GM23338 (cell line): ENCODE measurements around the gene DGKG. TPM values are rescaled to one million over a fixed set of nuclear protein-coding genes. Genes with fewer than 3 reads are reported as not detected.

Experiments
- ATAC-seq: fragments of 200-7000 bp; cut with Tn5 transposase; 3 replicates; pipeline ENCODE4 v1.9.1; 2020
- DNase-seq: peaks from one replicate; pipeline ENCODE4 v3.0.0-alpha.2; 2015; ENCODE audit warnings: low spot score
- H2AFZ ChIP-seq: fragments of 200-600 bp; sonication (generic); 2 replicates; pipeline ENCODE4 v1.8.0; 2016; ENCODE audit warnings: antibody characterized with exemption, mild to moderate bottlenecking, moderate library complexity
- H3F3A ChIP-seq: fragments of 200-600 bp; sonication (generic); replicated peaks from 2 replicates; pipeline ENCODE4 v1.8.0; 2017; ENCODE audit warnings: antibody characterized with exemption, mixed run types, low read depth
- H3K27ac ChIP-seq: fragments of 200-600 bp; sonication (generic); 2 replicates; pipeline ENCODE4 v1.6.1; 2016; ENCODE audit warnings: low read depth
- H3K27me3 ChIP-seq: fragments of 200-600 bp; sonication (generic); 2 replicates; pipeline ENCODE4 v1.8.0; 2016; ENCODE audit warnings: mild to moderate bottlenecking, mixed run types, moderate library complexity; ENCODE audit not compliant: insufficient read depth
- H3K36me3 ChIP-seq: fragments of 200-600 bp; sonication (generic); 2 replicates; pipeline ENCODE4 v1.8.0; 2016; ENCODE audit warnings: mild to moderate bottlenecking; ENCODE audit not compliant: insufficient read depth
- H3K4me1 ChIP-seq: fragments of 200-600 bp; sonication (generic); 2 replicates; pipeline ENCODE4 v1.8.0; 2016; ENCODE audit warnings: mild to moderate bottlenecking, moderate library complexity; ENCODE audit not compliant: insufficient read depth
- H3K4me2 ChIP-seq: fragments of 200-600 bp; sonication (generic); 2 replicates; pipeline ENCODE4 v1.7.1; 2017; ENCODE audit warnings: mixed run types
- H3K4me3 ChIP-seq: fragments of 200-600 bp; sonication (generic); 2 replicates; pipeline ENCODE4 v1.6.1; 2016; ENCODE audit warnings: mixed run types
- H3K79me2 ChIP-seq: fragments of 200-600 bp; sonication (generic); replicated peaks from 2 replicates; pipeline ENCODE4 v1.8.0; 2017; ENCODE audit warnings: mild to moderate bottlenecking; ENCODE audit not compliant: insufficient read depth
- H3K9me2 ChIP-seq: fragments of 200-600 bp; sonication (generic); 2 replicates; pipeline ENCODE4 v1.8.0; 2017; ENCODE audit not compliant: insufficient read depth
- H4K20me1 ChIP-seq: fragments of 200-600 bp; sonication (generic); replicated peaks from 2 replicates; pipeline ENCODE4 v1.8.0; 2017; ENCODE audit warnings: mild to moderate bottlenecking; ENCODE audit not compliant: insufficient read depth
- H3K27ac Mint-ChIP-seq: 2 replicates; pipeline ENCODE4 v1.8.0; 2020; ENCODE audit warnings: inconsistent platforms, mild to moderate bottlenecking, moderate library complexity, mixed read lengths
- H3K27me3 Mint-ChIP-seq: 3 replicates; pipeline ENCODE4 v1.8.0; 2022; ENCODE audit warnings: low read depth, mild to moderate bottlenecking, moderate library complexity, mixed read lengths, inconsistent platforms; ENCODE audit not compliant: insufficient read depth, poor library complexity
- H3K36me3 Mint-ChIP-seq: 3 replicates; pipeline ENCODE4 v1.8.0; 2021; ENCODE audit warnings: low read depth, mild to moderate bottlenecking, inconsistent platforms, moderate library complexity, mixed read lengths
- H3K4me1 Mint-ChIP-seq: 3 replicates; pipeline ENCODE4 v1.8.0; 2020; ENCODE audit warnings: mild to moderate bottlenecking, inconsistent platforms, mixed read lengths
- H3K4me3 Mint-ChIP-seq: 3 replicates; pipeline ENCODE4 v1.8.0; 2021; ENCODE audit warnings: moderate library complexity, mild to moderate bottlenecking, inconsistent platforms, mixed read lengths
- H3K9me3 Mint-ChIP-seq: 3 replicates; pipeline ENCODE4 v1.8.0; 2020; ENCODE audit warnings: moderate library complexity, mild to moderate bottlenecking, inconsistent platforms, mixed read lengths
- CREB1 ChIP-seq: fragments of 250-450 bp; sonication (Bioruptor Pico); IDR thresholded peaks from 2 replicates; pipeline ENCODE4 v1.5.0; 2020; ENCODE audit warnings: low read depth, mild to moderate bottlenecking, moderate library complexity
- ETS1 ChIP-seq: IDR thresholded peaks from 2 replicates; pipeline ENCODE4 v1.6.1; 2016; ENCODE audit warnings: antibody characterized with exemption
- EZH2 ChIP-seq: fragments of 200-600 bp; sonication (generic); IDR thresholded peaks from one replicate; pipeline ENCODE4 v1.8.0; 2017; ENCODE audit warnings: antibody characterized with exemption, mild to moderate bottlenecking, low read depth; ENCODE audit not compliant: unreplicated experiment
- JUNB ChIP-seq: IDR thresholded peaks from one replicate; pipeline ENCODE4 v1.6.1; 2016; ENCODE audit warnings: antibody characterized with exemption; ENCODE audit not compliant: unreplicated experiment
- REST ChIP-seq: IDR thresholded peaks from one replicate; pipeline ENCODE4 v1.6.1; 2018; ENCODE audit warnings: antibody characterized with exemption; ENCODE audit not compliant: unreplicated experiment
- STAT1 ChIP-seq: IDR thresholded peaks from one replicate; pipeline ENCODE4 v1.6.1; 2016; ENCODE audit warnings: antibody characterized with exemption; ENCODE audit not compliant: unreplicated experiment
- ZNF114 ChIP-seq: fragments of 250-450 bp; sonication (Bioruptor Pico); IDR thresholded peaks from 2 replicates; pipeline ENCODE4 v1.5.0; 2020; ENCODE audit warnings: mild to moderate bottlenecking, moderate library complexity
- ZNF331 ChIP-seq: fragments of 250-450 bp; sonication (Bioruptor Pico); IDR thresholded peaks from 2 replicates; pipeline ENCODE4 v1.5.0; 2020; ENCODE audit warnings: low read depth, mild to moderate bottlenecking, moderate library complexity
- polyA plus RNA-seq: library from polyadenylated mRNA; unstranded; fragments of >200 nt; fragmentation: Nextera tagmentation; extraction: Ambion mirVana; gene quantifications from 2 replicates; pipeline ENCODE4 v1.2.1, GENCODE V29; 2016
- total RNA-seq: library from RNA; depleted of rRNA; stranded (reverse); fragments of >200 nt; shearing (Covaris generic); gene quantifications from 2 replicates; pipeline ENCODE4 v1.2.3, GENCODE V29; 2014
- TF ChIP-seq, protein P1 (sequence below), 2 experiments: fragments of 200-600 bp in 1 of 2; sonication (generic) in 1 of 2; conservative IDR thresholded peaks; 2 replicates each; pipeline versions ENCODE4 v1.5.1 to v1.6.1; 2016 to 2017; ENCODE audit warnings: antibody characterized with exemption in 2 of 2, low read depth in 2 of 2, mild to moderate bottlenecking in 2 of 2, moderate library complexity in 1 of 2
- TF ChIP-seq, protein P2 (sequence below): fragments of 250-450 bp; sonication (Bioruptor Pico); IDR thresholded peaks from 2 replicates; pipeline ENCODE4 v1.5.0; 2020; ENCODE audit warnings: mild to moderate bottlenecking, moderate library complexity

Gene DGKG
- total and polyA plus RNA-seq, 2 experiments from 2014 or later, result 0.14 to 0.31 TPM

GRCh38 chr3:186154641-186155040 is 207.4 kb downstream of the DGKG start (continued):
- no peak for TF ChIP-seq REST
- TF ChIP-seq ZNF331, result no peak
- TF ChIP-seq CREB1 (CRISPR knock-in tag), result no peak

GRCh38 chr3:186152889-186153292 is 209.1 kb downstream of the DGKG start:
- Histone ChIP-seq H3K36me3 (no peaks in the 10 kb centered on the region), H3K4me2 (no peak overlapping the region), H3K9me2 (no peaks in the 10 kb centered on the region), H3K4me1 (no peaks in the 10 kb centered on the region), H3K4me3 (no peak overlapping the region), H3K27me3 (no peaks in the 10 kb centered on the region), H3K27ac (no peak overlapping the region), H3F3A (no peaks in the 10 kb centered on the region), H3K79me2 (no peaks in the 10 kb centered on the region), H2AFZ (no peak overlapping the region), H4K20me1 (no peaks in the 10 kb centered on the region)
- Mint-ChIP-seq H3K27ac (no peak overlapping the region), H3K36me3 (no peaks in the 10 kb centered on the region), H3K4me3 (no peak overlapping the region), H3K4me1 (peaks cover 10% of the 10 kb centered on the region; the same call in 2 of the 3 replicates), H3K9me3 (no peaks in the 10 kb centered on the region), H3K27me3 (peaks cover 8% of the 10 kb centered on the region)
- no peak for ATAC-seq
- DNase-seq, result no peak
- TF ChIP-seq, protein P1, sequence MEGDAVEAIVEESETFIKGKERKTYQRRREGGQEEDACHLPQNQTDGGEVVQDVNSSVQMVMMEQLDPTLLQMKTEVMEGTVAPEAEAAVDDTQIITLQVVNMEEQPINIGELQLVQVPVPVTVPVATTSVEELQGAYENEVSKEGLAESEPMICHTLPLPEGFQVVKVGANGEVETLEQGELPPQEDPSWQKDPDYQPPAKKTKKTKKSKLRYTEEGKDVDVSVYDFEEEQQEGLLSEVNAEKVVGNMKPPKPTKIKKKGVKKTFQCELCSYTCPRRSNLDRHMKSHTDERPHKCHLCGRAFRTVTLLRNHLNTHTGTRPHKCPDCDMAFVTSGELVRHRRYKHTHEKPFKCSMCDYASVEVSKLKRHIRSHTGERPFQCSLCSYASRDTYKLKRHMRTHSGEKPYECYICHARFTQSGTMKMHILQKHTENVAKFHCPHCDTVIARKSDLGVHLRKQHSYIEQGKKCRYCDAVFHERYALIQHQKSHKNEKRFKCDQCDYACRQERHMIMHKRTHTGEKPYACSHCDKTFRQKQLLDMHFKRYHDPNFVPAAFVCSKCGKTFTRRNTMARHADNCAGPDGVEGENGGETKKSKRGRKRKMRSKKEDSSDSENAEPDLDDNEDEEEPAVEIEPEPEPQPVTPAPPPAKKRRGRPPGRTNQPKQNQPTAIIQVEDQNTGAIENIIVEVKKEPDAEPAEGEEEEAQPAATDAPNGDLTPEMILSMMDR (conservative IDR thresholded peaks at IDR 0.05; ENCODE audit: low read depth in 2 of 2), result no peak
- TF ChIP-seq CREB1 (CRISPR knock-in tag) (no peak), ETS1 (no peak), STAT1 (no peak), ZNF331 (no peak), ZNF114 (CRISPR knock-in tag) (no peak), EZH2 (no peak), JUNB (no peak)
- TF ChIP-seq, protein P2, sequence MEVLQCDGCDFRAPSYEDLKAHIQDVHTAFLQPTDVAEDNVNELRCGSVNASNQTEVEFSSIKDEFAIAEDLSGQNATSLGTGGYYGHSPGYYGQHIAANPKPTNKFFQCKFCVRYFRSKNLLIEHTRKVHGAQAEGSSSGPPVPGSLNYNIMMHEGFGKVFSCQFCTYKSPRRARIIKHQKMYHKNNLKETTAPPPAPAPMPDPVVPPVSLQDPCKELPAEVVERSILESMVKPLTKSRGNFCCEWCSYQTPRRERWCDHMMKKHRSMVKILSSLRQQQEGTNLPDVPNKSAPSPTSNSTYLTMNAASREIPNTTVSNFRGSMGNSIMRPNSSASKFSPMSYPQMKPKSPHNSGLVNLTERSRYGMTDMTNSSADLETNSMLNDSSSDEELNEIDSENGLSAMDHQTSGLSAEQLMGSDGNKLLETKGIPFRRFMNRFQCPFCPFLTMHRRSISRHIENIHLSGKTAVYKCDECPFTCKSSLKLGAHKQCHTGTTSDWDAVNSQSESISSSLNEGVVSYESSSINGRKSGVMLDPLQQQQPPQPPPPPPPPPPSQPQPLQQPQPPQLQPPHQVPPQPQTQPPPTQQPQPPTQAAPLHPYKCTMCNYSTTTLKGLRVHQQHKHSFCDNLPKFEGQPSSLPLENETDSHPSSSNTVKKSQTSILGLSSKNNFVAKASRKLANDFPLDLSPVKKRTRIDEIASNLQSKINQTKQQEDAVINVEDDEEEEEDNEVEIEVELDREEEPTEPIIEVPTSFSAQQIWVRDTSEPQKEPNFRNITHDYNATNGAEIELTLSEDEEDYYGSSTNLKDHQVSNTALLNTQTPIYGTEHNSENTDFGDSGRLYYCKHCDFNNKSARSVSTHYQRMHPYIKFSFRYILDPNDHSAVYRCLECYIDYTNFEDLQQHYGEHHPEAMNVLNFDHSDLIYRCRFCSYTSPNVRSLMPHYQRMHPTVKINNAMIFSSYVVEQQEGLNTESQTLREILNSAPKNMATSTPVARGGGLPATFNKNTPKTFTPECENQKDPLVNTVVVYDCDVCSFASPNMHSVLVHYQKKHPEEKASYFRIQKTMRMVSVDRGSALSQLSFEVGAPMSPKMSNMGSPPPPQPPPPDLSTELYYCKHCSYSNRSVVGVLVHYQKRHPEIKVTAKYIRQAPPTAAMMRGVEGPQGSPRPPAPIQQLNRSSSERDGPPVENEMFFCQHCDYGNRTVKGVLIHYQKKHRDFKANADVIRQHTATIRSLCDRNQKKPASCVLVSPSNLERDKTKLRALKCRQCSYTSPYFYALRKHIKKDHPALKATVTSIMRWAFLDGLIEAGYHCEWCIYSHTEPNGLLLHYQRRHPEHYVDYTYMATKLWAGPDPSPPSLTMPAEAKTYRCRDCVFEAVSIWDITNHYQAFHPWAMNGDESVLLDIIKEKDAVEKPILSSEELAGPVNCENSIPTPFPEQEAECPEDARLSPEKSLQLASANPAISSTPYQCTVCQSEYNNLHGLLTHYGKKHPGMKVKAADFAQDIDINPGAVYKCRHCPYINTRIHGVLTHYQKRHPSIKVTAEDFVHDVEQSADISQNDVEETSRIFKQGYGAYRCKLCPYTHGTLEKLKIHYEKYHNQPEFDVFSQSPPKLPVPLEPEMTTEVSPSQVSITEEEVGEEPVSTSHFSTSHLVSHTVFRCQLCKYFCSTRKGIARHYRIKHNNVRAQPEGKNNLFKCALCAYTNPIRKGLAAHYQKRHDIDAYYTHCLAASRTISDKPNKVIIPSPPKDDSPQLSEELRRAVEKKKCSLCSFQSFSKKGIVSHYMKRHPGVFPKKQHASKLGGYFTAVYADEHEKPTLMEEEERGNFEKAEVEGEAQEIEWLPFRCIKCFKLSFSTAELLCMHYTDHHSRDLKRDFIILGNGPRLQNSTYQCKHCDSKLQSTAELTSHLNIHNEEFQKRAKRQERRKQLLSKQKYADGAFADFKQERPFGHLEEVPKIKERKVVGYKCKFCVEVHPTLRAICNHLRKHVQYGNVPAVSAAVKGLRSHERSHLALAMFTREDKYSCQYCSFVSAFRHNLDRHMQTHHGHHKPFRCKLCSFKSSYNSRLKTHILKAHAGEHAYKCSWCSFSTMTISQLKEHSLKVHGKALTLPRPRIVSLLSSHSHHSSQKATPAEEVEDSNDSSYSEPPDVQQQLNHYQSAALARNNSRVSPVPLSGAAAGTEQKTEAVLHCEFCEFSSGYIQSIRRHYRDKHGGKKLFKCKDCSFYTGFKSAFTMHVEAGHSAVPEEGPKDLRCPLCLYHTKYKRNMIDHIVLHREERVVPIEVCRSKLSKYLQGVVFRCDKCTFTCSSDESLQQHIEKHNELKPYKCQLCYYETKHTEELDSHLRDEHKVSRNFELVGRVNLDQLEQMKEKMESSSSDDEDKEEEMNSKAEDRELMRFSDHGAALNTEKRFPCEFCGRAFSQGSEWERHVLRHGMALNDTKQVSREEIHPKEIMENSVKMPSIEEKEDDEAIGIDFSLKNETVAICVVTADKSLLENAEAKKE, result no peak
